Thyroid gland (tissue), 4 donors: Measurements from ENCODE around the gene DAGLB.

Source experiments
- POLR2A ChIP-seq, 2 donors: fragments of 450-650 bp; IDR thresholded peaks; one replicate each; pipeline ENCODE4 v1.6.1; 2017; ENCODE audit warnings: antibody characterized with exemption in 2 of 2, mild to moderate bottlenecking in 2 of 2, moderate library complexity in 1 of 2
- TF ChIP-seq, protein P1 (sequence below), 6 experiments: fragments of 200-600 bp in 3 of 6; fragments of 450-650 bp in 3 of 6; sonication (generic) in 3 of 6; IDR thresholded peaks; one replicate each; pipeline ENCODE4 v1.5.1; 2016 to 2019; ENCODE audit warnings: antibody characterized with exemption in 6 of 6, mild to moderate bottlenecking in 2 of 6, inconsistent platforms in 1 of 6, moderate library complexity in 1 of 6

DNA sequence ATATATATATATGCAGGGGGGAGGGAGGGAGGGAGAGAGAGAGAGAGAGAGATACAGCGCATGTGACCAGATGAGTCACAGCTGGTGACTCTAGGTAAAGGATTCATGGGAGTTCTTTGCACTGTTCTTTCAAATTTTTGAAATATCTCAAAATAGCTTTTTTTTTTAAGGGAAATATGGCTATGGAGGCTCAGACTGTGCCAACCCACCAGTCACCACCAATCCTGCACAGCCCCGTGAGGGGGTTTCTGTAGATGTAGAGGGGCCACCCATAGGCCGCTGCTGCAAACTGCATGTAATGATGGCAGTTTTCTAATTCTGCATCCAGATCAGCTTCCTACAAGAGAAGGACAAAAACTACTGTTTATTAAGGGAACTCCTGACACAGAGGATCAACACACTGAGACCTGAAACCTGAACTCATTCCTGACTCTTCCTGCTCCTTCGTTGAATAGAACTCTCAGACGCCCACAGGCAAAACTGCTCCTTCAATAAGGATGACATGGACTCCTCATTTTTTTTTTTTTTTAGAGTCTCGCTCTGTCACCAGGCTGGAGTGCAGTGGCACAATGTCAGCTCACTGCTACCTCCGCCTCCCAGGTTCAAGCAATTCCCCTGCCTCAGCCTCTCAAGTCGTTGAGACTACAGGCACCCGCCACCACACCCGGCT is 17.3 kb downstream of the DAGLB start:
- TF ChIP-seq, protein P1, sequence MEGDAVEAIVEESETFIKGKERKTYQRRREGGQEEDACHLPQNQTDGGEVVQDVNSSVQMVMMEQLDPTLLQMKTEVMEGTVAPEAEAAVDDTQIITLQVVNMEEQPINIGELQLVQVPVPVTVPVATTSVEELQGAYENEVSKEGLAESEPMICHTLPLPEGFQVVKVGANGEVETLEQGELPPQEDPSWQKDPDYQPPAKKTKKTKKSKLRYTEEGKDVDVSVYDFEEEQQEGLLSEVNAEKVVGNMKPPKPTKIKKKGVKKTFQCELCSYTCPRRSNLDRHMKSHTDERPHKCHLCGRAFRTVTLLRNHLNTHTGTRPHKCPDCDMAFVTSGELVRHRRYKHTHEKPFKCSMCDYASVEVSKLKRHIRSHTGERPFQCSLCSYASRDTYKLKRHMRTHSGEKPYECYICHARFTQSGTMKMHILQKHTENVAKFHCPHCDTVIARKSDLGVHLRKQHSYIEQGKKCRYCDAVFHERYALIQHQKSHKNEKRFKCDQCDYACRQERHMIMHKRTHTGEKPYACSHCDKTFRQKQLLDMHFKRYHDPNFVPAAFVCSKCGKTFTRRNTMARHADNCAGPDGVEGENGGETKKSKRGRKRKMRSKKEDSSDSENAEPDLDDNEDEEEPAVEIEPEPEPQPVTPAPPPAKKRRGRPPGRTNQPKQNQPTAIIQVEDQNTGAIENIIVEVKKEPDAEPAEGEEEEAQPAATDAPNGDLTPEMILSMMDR (IDR thresholded peaks at IDR 0.05) = no peak
- TF ChIP-seq POLR2A (IDR thresholded peaks at IDR 0.05) = no peak
